ENCODE data around the gene SMKR1. TPM values are rescaled to one million over a fixed set of nuclear protein-coding genes. Genes with fewer than 3 reads are reported as not detected.

SMKR1 gene
- polyA plus RNA-seq, 1 donor (not counting 4 experiments of a cell fraction or from before 2014, with no cell fraction given): 0.76 TPM

GRCh38 chr7:129468087-129468486 is 34.2 kb upstream of the SMKR1 start:
- H3K36me3 ChIP-seq (ENCODE audit: control insufficient read depth in 2 of 2, extremely low read depth in 1 of 2, insufficient read depth in 2 of 2, low read length in 2 of 2): peaks cover 14 to 17% of the 10 kb centered on the region in 2 experiments
- H3K9ac ChIP-seq (ENCODE audit: control insufficient read depth, extremely low read depth, insufficient read depth, low read length): no peak overlapping the region
- dilution Hi-C loops (cut with MboI; ENCODE audit: extremely low pct_ligation_motif_present, low sequenced_read_pairs): no loop called here
- peaks cover 10% of the 10 kb centered on the region for H3K4me1 ChIP-seq (ENCODE audit: control insufficient read depth, extremely low read depth, insufficient read depth, low read length)
- H3K9me3 ChIP-seq (ENCODE audit: control insufficient read depth, low read depth, low read length): no peaks in the 10 kb centered on the region
- H3K9me1 ChIP-seq (ENCODE audit: control insufficient read depth, extremely low read depth, insufficient read depth, low read length): no peaks in the 10 kb centered on the region
- no peak for DNase-seq (ENCODE audit: low read depth, low spot score)
- TF ChIP-seq CTCF (optimal IDR thresholded peaks at IDR 0.05 in 1 of 3, IDR thresholded peaks at IDR 0.05 in 1 of 3, conservative IDR thresholded peaks at IDR 0.05 in 1 of 3; ENCODE audit: extremely low read depth in 1 of 3, insufficient read depth in 2 of 3, low read length in 3 of 3): no peak
- no peak for TF ChIP-seq EZH2 (IDR thresholded peaks at IDR 0.05; ENCODE audit: low read length)
- FAIRE-seq: no peak
- H2AFZ ChIP-seq (ENCODE audit: control insufficient read depth, low read length): no peak overlapping the region
- no peak overlapping the region for H3K27ac ChIP-seq (ENCODE audit: control insufficient read depth, insufficient read depth, low read length)
- no peaks in the 10 kb centered on the region for H4K20me1 ChIP-seq (ENCODE audit: control insufficient read depth, extremely low read depth, insufficient read depth, low read length)
- H3K4me3 ChIP-seq (ENCODE audit: control insufficient read depth in 2 of 3, extremely low read depth in 1 of 3, insufficient read depth in 2 of 3, low read depth in 1 of 3, low read length in 3 of 3): no peak overlapping the region
- no peaks in the 10 kb centered on the region for H3K27me3 ChIP-seq (ENCODE audit: control insufficient read depth, extremely low read depth, insufficient read depth, low read length)
- no peaks in the 10 kb centered on the region for H3K79me2 ChIP-seq (ENCODE audit: control insufficient read depth, insufficient read depth, low read length)
- no peak overlapping the region for H3K4me2 ChIP-seq (ENCODE audit: control insufficient read depth, extremely low read depth, insufficient read depth, low read depth, low read length)

- Histone ChIP-seq H3K36me3 (ENCODE audit: control insufficient read depth in 2 of 2, extremely low read depth in 1 of 2, insufficient read depth in 2 of 2, low read length in 2 of 2) (peaks cover 14% of the 10 kb centered on the region in 2 experiments), H3K27ac (ENCODE audit: control insufficient read depth, insufficient read depth, low read length) (no peak overlapping the region), H3K4me3 (ENCODE audit: control insufficient read depth in 2 of 3, extremely low read depth in 1 of 3, insufficient read depth in 2 of 3, low read depth in 1 of 3, low read length in 3 of 3) (no peak overlapping the region), H3K9me3 (ENCODE audit: control insufficient read depth, low read depth, low read length) (no peaks in the 10 kb centered on the region), H3K9me1 (ENCODE audit: control insufficient read depth, extremely low read depth, insufficient read depth, low read length) (no peaks in the 10 kb centered on the region), H2AFZ (ENCODE audit: control insufficient read depth, low read length) (no peak overlapping the region), H3K79me2 (ENCODE audit: control insufficient read depth, insufficient read depth, low read length) (no peaks in the 10 kb centered on the region), H3K4me1 (ENCODE audit: control insufficient read depth, extremely low read depth, insufficient read depth, low read length) (peaks cover 10% of the 10 kb centered on the region), H3K27me3 (ENCODE audit: control insufficient read depth, extremely low read depth, insufficient read depth, low read length) (no peaks in the 10 kb centered on the region), H4K20me1 (ENCODE audit: control insufficient read depth, extremely low read depth, insufficient read depth, low read length) (no peaks in the 10 kb centered on the region), H3K4me2 (ENCODE audit: control insufficient read depth, extremely low read depth, insufficient read depth, low read depth, low read length) (no peak overlapping the region), H3K9ac (ENCODE audit: control insufficient read depth, extremely low read depth, insufficient read depth, low read length) (no peak overlapping the region)
- dilution Hi-C loops (cut with MboI; ENCODE audit: extremely low pct_ligation_motif_present, low sequenced_read_pairs): no loop called here
- FAIRE-seq: no peak
- TF ChIP-seq EZH2 (IDR thresholded peaks at IDR 0.05; ENCODE audit: low read length) (no peak), CTCF (optimal IDR thresholded peaks at IDR 0.05 in 1 of 3, IDR thresholded peaks at IDR 0.05 in 1 of 3, conservative IDR thresholded peaks at IDR 0.05 in 1 of 3; ENCODE audit: extremely low read depth in 1 of 3, insufficient read depth in 2 of 3, low read length in 3 of 3) (no peak)
- no peak for DNase-seq (ENCODE audit: low read depth, low spot score)
Measured at GRCh38 chr7:129468547-129468946, 33.8 kb upstream of the SMKR1 start.

All from keratinocyte (primary cell).